MCF 10A (cell line): Measurements from ENCODE around the gene B3GNT9. TPM values are rescaled to one million over a fixed set of nuclear protein-coding genes. Genes with fewer than 3 reads are reported as not detected.

Experiments used
- BruUV-seq: library from RNA; stranded (reverse); fragments of 400-500 nt; replicated peaks from 2 replicates; lab custom pipeline; 2021; lab: Mats Ljungman, UMichigan
- CTCF ChIA-PET: fragments of 300-600 bp; sonication (Branson Sonifier 250); formaldehyde crosslinking; extraction: SDS; loops from one replicate; lab custom pipeline; 2021; ENCODE audit warnings: antibody characterized with exemption, inconsistent platforms; lab: Yijun Ruan, JAX
- POLR2A ChIA-PET: fragments of 300-600, 350-650 bp; sonication (Branson Sonifier 250); formaldehyde crosslinking; extraction: SDS; loops from one replicate; lab custom pipeline; 2020; ENCODE audit warnings: antibody characterized with exemption, inconsistent platforms; lab: Yijun Ruan, JAX
- DNase-seq: peaks from one replicate; pipeline ENCODE4 v3.0.0-alpha.2; 2018; ENCODE audit not compliant: unreplicated experiment
- H3K27ac Mint-ChIP-seq: one replicate; pipeline ENCODE4 v1.8.0; 2022; ENCODE audit warnings: mild to moderate bottlenecking, low read depth, mixed read lengths; ENCODE audit not compliant: unreplicated experiment
- H3K27me3 Mint-ChIP-seq: one replicate; pipeline ENCODE4 v1.8.0; 2022; ENCODE audit warnings: mixed read lengths; ENCODE audit not compliant: insufficient read depth, unreplicated experiment
- H3K36me3 Mint-ChIP-seq: one replicate; pipeline ENCODE4 v1.8.0; 2022; ENCODE audit warnings: mild to moderate bottlenecking, moderate library complexity, mixed read lengths; ENCODE audit not compliant: insufficient read depth, unreplicated experiment
- H3K4me1 Mint-ChIP-seq: one replicate; pipeline ENCODE4 v1.8.0; 2022; ENCODE audit warnings: mixed read lengths; ENCODE audit not compliant: insufficient read depth, unreplicated experiment
- H3K4me3 Mint-ChIP-seq: one replicate; pipeline ENCODE4 v1.8.0; 2022; ENCODE audit warnings: mild to moderate bottlenecking, moderate library complexity, mixed read lengths; ENCODE audit not compliant: unreplicated experiment
- H3K9me3 Mint-ChIP-seq: one replicate; pipeline ENCODE4 v1.8.0; 2022; ENCODE audit warnings: mixed read lengths; ENCODE audit not compliant: unreplicated experiment
- intact Hi-C: fragments of 100-400 bp; cut with micrococcal nuclease; formaldehyde crosslinking; loops from 2 replicates; pipeline ENCODE4 v1.14.1; 2022
- total RNA-seq: library from RNA; stranded (reverse); gene quantifications from 2 replicates; pipeline ENCODE4 v1.2.3, GENCODE V29; 2022
- TF ChIP-seq, protein P1 (sequence below): fragments of 200-600 bp; IDR thresholded peaks from one replicate; pipeline ENCODE4 v1.8.0; 2022; ENCODE audit warnings: antibody characterized with exemption, mild to moderate bottlenecking; ENCODE audit not compliant: unreplicated experiment

The B3GNT9 gene
- total RNA-seq, 1 experiment from 2014 or later: 0.84 TPM

DNA sequence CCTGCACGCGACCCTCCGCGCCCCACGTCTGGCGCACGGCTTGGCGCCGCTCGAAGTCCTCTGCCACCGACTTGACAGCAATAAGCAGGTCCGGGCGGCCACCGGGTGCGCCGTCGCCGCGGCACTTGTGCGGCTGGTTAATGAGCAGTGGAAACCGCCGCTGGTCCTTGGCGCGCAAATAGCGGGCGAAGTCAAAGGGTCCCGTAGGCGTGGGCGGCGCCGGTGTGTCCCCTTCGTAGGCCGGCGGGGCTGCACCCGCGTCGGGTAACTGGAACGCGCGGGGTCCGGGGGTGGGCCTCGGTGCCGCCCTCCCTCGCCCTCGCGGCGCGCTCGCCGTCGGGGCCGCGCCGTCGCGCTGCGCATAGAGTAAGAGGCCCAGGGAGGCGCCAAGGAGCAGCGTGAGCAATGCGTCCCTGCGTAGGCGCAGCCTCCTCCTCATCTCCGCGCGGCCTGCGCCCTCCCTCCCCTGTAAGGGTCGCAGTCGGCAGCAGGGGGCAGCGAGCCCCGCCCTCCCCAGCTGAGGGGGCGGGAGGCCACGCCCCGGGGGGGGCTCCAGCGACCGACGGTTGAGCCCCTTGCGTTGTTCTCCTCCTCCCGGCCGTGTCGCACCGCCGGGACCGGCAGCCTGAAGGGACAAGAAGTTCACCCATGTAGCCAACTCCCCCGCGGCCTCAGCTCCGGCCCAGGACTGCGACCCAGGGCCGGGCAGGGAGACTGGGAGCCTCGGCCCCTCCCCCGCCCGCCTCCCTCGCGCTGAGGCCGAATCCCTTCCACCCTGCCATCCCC, 558 bp downstream of the B3GNT9 start:
- ChIA-PET CTCF (no interaction called here), POLR2A (no interaction called here)
- BruUV-seq: no TSS peak
- H3K27me3 Mint-ChIP-seq: no peaks in the 10 kb centered on the region
- DNase-seq: no peak
- TF ChIP-seq, protein P1, sequence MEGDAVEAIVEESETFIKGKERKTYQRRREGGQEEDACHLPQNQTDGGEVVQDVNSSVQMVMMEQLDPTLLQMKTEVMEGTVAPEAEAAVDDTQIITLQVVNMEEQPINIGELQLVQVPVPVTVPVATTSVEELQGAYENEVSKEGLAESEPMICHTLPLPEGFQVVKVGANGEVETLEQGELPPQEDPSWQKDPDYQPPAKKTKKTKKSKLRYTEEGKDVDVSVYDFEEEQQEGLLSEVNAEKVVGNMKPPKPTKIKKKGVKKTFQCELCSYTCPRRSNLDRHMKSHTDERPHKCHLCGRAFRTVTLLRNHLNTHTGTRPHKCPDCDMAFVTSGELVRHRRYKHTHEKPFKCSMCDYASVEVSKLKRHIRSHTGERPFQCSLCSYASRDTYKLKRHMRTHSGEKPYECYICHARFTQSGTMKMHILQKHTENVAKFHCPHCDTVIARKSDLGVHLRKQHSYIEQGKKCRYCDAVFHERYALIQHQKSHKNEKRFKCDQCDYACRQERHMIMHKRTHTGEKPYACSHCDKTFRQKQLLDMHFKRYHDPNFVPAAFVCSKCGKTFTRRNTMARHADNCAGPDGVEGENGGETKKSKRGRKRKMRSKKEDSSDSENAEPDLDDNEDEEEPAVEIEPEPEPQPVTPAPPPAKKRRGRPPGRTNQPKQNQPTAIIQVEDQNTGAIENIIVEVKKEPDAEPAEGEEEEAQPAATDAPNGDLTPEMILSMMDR: no peak
- intact Hi-C loops: no loop called here
- peaks cover 39% of the 10 kb centered on the region for H3K36me3 Mint-ChIP-seq
- H3K4me1 Mint-ChIP-seq: peaks cover 12% of the 10 kb centered on the region
- H3K4me3 Mint-ChIP-seq: no peak overlapping the region
- no peaks in the 10 kb centered on the region for H3K9me3 Mint-ChIP-seq
- H3K27ac Mint-ChIP-seq: no peak overlapping the region

DNA sequence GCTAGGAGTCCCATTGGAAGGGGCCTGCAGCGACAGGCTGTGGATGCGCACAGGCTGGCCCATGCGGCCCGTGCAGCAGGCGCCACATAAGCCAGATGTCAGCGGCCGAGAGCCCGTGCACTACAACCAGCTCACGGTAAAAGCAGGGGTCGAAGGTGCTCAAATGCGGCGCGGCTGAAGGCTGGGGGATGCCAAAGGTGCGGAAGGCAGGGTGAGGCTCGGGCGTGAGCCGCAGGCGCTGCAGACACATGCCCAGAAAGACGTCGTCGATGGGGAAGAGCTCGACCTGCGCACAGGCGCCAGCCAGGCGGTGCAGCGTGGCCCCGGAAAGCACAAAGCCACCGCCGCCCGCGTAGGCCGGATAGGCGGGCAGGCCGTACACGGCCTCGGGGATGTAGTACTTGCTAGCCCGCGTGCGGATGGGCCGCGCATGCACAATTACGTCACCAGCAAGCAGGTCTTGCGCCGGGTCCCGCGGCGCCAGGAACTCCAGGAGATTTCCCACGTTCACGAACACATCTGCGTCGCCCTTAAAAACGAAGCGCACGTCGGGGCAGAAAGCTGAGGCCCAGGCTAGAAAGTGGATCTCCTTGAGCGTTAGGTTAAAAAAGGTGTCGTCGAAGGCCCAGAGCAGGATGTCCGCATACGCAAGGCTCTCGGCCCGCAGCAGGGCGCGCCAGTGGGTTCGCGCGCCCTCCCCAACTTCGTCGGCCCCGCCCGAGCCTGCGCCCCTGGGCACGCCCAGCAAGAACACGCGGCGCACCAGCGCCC, 1.3 kb downstream of the B3GNT9 start:
- ChIA-PET CTCF (interaction anchor here (0.6 kb wide), 1 partner anchor 163 kb away, joined by 3 read pairs; no protein-coding TSS in a partner anchor), POLR2A (interaction anchor here (0.9 kb wide), 1 partner anchor 8 kb away, joined by 5 read pairs; no protein-coding TSS in a partner anchor)
- TF ChIP-seq, protein P1: no peak
- H3K4me3 Mint-ChIP-seq: no peak overlapping the region
- H3K9me3 Mint-ChIP-seq: no peaks in the 10 kb centered on the region
- intact Hi-C loops: no loop called here
- no TSS peak for BruUV-seq
- H3K36me3 Mint-ChIP-seq: peaks cover 45% of the 10 kb centered on the region
- no peaks in the 10 kb centered on the region for H3K27me3 Mint-ChIP-seq
- peaks cover 12% of the 10 kb centered on the region for H3K4me1 Mint-ChIP-seq
- DNase-seq: no peak
- no peak overlapping the region for H3K27ac Mint-ChIP-seq

DNA sequence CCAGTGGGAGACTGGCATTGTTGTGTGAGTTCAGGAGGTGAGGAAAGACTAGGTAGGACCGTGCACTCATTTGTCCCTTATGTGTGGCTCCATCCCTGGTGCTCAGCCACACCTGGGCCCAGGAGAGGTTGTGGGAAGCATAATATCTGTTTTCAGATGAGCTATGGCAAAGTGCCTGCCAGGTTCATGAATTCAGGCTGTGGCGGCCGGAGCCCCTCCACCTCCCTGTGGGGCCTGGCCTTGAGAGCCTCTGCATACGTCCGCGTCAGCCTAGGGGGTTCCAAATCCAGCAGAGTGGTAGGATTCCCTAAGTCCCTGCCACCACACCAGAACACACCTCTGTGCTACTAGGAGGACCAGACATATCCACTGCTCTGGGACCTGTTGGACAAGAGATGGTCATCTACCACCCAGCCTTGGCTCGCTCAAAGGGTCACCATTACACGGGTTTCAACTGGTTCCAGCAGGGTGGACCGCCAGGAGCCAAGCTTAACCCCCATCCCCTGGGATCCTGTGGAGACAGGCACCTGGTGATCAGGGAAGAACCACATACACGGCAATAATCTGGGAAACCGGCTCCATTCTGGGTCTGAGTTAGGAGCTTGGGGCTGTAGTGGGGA, 2.0 kb downstream of the B3GNT9 start:
- TF ChIP-seq, protein P1: no peak
- ChIA-PET CTCF (interaction anchor here (0.6 kb wide), 1 partner anchor 162 kb away, joined by 3 read pairs; no protein-coding TSS in a partner anchor), POLR2A (interaction anchor here (0.9 kb wide), 1 partner anchor 9 kb away, joined by 5 read pairs; no protein-coding TSS in a partner anchor)
- no peaks in the 10 kb centered on the region for H3K27me3 Mint-ChIP-seq
- no peaks in the 10 kb centered on the region for H3K9me3 Mint-ChIP-seq
- intact Hi-C loops: no loop called here
- DNase-seq: no peak
- no TSS peak for BruUV-seq
- H3K4me3 Mint-ChIP-seq: no peak overlapping the region
- H3K27ac Mint-ChIP-seq: no peak overlapping the region
- peaks cover 52% of the 10 kb centered on the region for H3K36me3 Mint-ChIP-seq
- peaks cover 12% of the 10 kb centered on the region for H3K4me1 Mint-ChIP-seq

DNA sequence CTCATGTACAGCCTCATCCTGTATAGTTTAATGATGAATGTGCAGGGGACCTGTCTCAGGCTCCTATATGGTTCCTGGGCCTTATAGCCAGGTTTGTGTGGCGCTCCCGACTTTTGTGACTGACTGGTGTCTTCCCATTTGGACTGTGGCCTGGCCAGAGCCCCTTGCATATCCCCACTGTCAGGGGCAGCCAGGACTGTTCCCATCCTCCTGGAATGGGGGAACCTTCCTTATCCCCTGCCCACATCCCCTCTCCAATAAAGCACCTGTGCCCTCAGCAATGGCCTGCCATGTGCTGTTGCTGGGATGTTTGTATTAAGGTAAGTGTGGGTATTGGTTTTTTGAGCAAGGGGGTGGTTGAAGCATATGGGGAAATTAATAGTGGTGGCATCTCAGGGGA, 2.6 kb downstream of the B3GNT9 start:
- CTCF ChIA-PET: no interaction called here
- POLR2A ChIA-PET: no interaction called here
- Mint-ChIP-seq H3K27ac (no peak overlapping the region), H3K4me1 (peaks cover 10% of the 10 kb centered on the region), H3K4me3 (no peak overlapping the region), H3K27me3 (no peaks in the 10 kb centered on the region), H3K36me3 (peaks cover 58% of the 10 kb centered on the region), H3K9me3 (no peaks in the 10 kb centered on the region)
- no peak for DNase-seq
- intact Hi-C loops: no loop called here
- BruUV-seq: no TSS peak
- TF ChIP-seq, protein P1: no peak
